Measurements from ENCODE around the gene MRM2. TPM values are rescaled to one million over a fixed set of nuclear protein-coding genes. Genes with fewer than 3 reads are reported as not detected.

Gene MRM2
- total and polyA plus RNA-seq, 10 of the 15 experiments (the other 5 are each of a cell fraction or from before 2014, with no cell fraction given), result 43.2 to 128 (median 71.4) TPM

DNA sequence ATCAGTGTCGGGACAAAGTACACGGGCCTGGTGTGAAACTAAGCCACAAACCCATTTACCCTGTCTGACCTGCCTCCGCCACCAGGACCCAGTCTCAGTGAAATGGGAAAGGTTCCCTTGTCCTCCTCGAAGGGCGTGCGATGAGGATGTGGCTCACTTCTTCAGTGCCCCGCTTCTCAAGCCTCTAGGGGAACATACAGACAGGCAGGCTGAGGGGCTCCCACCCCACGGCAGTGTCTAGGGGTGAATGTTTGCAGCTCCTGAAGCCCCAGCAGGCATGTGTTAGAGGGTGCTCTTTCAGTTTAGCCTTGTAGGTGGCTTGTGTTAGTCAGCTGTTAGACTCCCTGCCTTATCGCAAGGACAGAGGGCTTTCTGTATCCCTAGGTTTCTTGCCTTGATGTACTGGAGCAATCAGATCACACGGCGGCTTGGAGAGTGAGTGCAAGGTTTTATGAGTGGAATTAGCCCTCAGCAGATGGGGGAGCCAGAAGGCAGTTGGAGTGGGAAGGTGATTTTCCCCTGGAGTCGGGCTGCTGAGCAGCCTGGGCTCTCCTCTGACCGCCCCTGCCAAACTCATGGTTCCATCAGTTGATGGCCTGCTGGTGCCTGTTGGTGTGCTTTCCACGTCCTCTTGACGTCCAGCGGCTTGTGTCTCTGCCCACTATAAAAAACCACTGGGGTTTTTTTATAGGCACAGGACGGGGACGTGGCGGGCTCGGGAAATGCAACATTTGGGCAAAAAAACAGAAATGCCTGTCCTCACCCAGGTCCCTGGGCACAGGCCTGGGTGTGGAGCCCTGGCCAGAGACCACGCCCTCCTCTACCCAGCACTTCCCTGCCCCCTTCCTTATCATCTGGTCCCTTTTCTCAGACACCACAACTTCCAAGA, 780 bp upstream of the MRM2 start:
- ChIA-PET POLR2A (interaction anchor here (0.6 to 2.0 kb wide), 6 partner anchors 11 to 178 kb away, joined by 3 to 10 read pairs (median 4); partner anchors contain the start of gene MAD1L1), RAD21 (ENCODE audit: unreplicated experiment) (interaction anchor here (0.6 to 1.5 kb wide), 7 partner anchors 9 to 111 kb away, joined by 3 to 7 read pairs (median 3); partner anchors contain the start of gene MAD1L1), SMC1A (ENCODE audit: uncharacterized antibody, unreplicated experiment) (interaction anchor here (0.7 to 2.0 kb wide), 8 partner anchors 17 to 143 kb away, joined by 3 to 9 read pairs (median 3); partner anchors contain the start of gene EIF3B), CTCF (interaction anchor here (3.1 kb wide), 1 partner anchor 106 kb away, joined by 23 read pairs; no protein-coding TSS in a partner anchor)
- in situ Hi-C loops (cut with MboI) (no loop called here), intact Hi-C loops (cut with micrococcal nuclease; ENCODE audit: unreplicated experiment) (loop anchor here (5.0 kb wide), 1 partner anchor 70 kb away; the partner anchor contains the start of gene SNX8)
- peak overlapping the region; percentile 81 for H2AFZ ChIP-seq (ENCODE audit: control insufficient read depth, low read depth, low read length)
- H3K4me1 ChIP-seq (ENCODE audit: control insufficient read depth, insufficient read depth, low read length), result peaks cover 50% of the 10 kb centered on the region
- no peaks in the 10 kb centered on the region; the same call in 1 of the 3 replicates for H3K9me3 ChIP-seq (replicated peaks; ENCODE audit: control insufficient read depth, insufficient read depth, low read length)
- TF ChIP-seq, protein P1, sequence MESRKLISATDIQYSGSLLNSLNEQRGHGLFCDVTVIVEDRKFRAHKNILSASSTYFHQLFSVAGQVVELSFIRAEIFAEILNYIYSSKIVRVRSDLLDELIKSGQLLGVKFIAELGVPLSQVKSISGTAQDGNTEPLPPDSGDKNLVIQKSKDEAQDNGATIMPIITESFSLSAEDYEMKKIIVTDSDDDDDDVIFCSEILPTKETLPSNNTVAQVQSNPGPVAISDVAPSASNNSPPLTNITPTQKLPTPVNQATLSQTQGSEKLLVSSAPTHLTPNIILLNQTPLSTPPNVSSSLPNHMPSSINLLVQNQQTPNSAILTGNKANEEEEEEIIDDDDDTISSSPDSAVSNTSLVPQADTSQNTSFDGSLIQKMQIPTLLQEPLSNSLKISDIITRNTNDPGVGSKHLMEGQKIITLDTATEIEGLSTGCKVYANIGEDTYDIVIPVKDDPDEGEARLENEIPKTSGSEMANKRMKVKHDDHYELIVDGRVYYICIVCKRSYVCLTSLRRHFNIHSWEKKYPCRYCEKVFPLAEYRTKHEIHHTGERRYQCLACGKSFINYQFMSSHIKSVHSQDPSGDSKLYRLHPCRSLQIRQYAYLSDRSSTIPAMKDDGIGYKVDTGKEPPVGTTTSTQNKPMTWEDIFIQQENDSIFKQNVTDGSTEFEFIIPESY (IDR thresholded peaks at IDR 0.05), result no peak
- TF ChIP-seq, protein P2, sequence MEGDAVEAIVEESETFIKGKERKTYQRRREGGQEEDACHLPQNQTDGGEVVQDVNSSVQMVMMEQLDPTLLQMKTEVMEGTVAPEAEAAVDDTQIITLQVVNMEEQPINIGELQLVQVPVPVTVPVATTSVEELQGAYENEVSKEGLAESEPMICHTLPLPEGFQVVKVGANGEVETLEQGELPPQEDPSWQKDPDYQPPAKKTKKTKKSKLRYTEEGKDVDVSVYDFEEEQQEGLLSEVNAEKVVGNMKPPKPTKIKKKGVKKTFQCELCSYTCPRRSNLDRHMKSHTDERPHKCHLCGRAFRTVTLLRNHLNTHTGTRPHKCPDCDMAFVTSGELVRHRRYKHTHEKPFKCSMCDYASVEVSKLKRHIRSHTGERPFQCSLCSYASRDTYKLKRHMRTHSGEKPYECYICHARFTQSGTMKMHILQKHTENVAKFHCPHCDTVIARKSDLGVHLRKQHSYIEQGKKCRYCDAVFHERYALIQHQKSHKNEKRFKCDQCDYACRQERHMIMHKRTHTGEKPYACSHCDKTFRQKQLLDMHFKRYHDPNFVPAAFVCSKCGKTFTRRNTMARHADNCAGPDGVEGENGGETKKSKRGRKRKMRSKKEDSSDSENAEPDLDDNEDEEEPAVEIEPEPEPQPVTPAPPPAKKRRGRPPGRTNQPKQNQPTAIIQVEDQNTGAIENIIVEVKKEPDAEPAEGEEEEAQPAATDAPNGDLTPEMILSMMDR (IDR thresholded peaks at IDR 0.05 in 2 of 3, conservative IDR thresholded peaks at IDR 0.05 in 1 of 3; ENCODE audit: control insufficient read depth in 2 of 3, extremely low read depth in 1 of 3, insufficient read depth in 1 of 3, low read depth in 3 of 3, low read length in 3 of 3), result peak in 1 of 3 experiments; percentile 16; a peak in 1 of 6 replicates
- peak overlapping the region; percentile 72 for H3K4me2 ChIP-seq (ENCODE audit: control insufficient read depth, insufficient read depth)
- H3K79me2 ChIP-seq (ENCODE audit: control insufficient read depth, insufficient read depth, low read length), result peaks cover 32% of the 10 kb centered on the region
- no peaks in the 10 kb centered on the region for H4K20me1 ChIP-seq (ENCODE audit: control insufficient read depth, insufficient read depth)
- peak overlapping the region; percentile 84 for H3K27ac ChIP-seq (ENCODE audit: control insufficient read depth, insufficient read depth)
- FAIRE-seq (peak; percentile 62), DNase-seq (ENCODE audit: low read depth, low spot score) (no peak), ATAC-seq (peak; percentile 46)
- peak overlapping the region; percentile 92 for H3K9ac ChIP-seq (ENCODE audit: control insufficient read depth, insufficient read depth, low read length)
- BruUV-seq (replicated peaks), result TSS peak; percentile 80
- H3K27me3 ChIP-seq (replicated peaks in 1 of 2; ENCODE audit: control insufficient read depth in 2 of 2, insufficient read depth in 2 of 2, low read length in 1 of 2), result no peaks in the 10 kb centered on the region
- peaks cover 7 to 18% of the 10 kb centered on the region in 2 experiments for H3K36me3 ChIP-seq (ENCODE audit: control insufficient read depth in 2 of 2, insufficient read depth in 2 of 2, low read length in 1 of 2)
- peak overlapping the region; percentile 83 for H3K4me3 ChIP-seq
- WGBS (ENCODE audit: insufficient coverage, insufficient replicate concordance, low lambda C conversion rate, missing lambda C conversion rate), result 1% methylated on average over 21 of the region's 21 CpGs
